ENCODE measurements around the gene CBX8.

DNA sequence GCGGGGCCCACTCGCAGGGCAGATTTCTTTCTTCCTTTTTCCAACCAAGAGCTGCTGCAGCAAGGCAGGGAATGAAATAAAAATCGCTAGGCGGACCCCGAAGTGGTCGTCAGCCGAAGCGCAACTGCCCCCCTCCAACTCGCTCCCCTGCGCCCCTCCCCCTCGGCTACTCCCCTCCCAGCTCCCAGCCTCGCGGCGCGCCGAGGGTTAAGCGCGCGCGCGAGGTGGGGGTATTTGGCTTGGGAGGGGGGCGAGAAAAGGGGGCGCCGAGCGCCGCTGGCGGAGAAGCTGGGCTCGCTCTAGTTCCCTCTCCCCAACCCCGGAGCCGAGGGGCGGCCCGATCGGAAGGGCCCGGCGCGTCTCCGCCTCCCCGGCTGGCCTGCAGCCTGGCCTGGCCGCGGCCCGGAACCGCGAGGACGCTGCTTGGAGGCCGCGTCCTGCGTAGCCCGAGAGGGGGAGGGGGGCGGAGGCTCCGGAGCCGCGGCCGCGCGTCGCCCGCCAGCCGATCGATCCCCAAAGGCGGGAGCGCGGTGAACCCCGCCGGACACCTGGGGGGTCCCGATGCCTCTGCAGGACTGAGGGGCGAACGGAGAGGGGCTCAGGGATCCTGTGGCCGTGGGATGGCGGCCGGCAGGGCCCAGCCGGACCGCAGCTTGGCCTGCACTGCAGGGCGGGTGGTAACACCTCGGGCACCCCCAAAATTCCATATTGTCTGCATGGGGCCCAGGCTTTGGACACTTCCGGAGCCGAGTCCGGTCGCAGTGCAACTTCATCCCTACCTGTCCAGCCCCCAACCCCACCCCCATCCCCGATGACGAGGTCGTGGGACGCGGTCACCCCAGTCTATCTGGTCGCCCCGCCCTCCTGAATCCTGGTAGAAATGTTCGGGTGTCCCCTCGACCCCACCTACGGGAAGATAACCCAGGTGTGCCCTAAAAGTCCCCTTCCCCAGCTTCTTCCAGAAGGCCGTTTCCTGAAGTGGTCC is 47.2 kb upstream of the CBX8 start:
- TF ChIP-seq POLR2A (IDR thresholded peaks at IDR 0.05) = no peak
- TF ChIP-seq, protein P1, sequence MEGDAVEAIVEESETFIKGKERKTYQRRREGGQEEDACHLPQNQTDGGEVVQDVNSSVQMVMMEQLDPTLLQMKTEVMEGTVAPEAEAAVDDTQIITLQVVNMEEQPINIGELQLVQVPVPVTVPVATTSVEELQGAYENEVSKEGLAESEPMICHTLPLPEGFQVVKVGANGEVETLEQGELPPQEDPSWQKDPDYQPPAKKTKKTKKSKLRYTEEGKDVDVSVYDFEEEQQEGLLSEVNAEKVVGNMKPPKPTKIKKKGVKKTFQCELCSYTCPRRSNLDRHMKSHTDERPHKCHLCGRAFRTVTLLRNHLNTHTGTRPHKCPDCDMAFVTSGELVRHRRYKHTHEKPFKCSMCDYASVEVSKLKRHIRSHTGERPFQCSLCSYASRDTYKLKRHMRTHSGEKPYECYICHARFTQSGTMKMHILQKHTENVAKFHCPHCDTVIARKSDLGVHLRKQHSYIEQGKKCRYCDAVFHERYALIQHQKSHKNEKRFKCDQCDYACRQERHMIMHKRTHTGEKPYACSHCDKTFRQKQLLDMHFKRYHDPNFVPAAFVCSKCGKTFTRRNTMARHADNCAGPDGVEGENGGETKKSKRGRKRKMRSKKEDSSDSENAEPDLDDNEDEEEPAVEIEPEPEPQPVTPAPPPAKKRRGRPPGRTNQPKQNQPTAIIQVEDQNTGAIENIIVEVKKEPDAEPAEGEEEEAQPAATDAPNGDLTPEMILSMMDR (IDR thresholded peaks at IDR 0.05) = no peak

All from lower leg skin (tissue), 3 donors.